ENCODE results near the gene DCAKD.
"Not testable (repeated sequence)": the region's sequence is repeated elsewhere in the genome, so short reads cannot be mapped to it uniquely, and the experiment has no call there.

The DCAKD gene

DNA sequence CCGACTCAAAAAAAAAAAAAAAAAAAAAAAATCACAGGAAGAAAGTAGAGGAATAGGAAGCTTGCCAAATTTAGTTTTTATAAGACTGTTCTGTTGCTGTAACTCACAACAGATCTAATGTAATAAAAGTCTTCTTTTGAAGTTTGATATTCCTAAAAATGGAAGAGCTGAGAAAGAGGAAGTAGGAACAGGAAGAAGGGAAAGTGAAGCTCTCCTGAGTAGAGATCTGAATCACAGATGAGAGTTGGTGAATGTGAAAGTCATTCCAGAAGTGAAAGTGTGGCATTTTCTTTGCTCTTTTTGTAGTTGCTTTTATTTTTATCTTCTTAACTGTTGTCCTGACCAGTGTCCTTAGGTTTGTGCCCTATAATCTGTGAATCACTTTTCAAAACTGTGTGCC is 11.8 kb upstream of the DCAKD start:
- peak; percentile 20 for DNase-seq

DNA sequence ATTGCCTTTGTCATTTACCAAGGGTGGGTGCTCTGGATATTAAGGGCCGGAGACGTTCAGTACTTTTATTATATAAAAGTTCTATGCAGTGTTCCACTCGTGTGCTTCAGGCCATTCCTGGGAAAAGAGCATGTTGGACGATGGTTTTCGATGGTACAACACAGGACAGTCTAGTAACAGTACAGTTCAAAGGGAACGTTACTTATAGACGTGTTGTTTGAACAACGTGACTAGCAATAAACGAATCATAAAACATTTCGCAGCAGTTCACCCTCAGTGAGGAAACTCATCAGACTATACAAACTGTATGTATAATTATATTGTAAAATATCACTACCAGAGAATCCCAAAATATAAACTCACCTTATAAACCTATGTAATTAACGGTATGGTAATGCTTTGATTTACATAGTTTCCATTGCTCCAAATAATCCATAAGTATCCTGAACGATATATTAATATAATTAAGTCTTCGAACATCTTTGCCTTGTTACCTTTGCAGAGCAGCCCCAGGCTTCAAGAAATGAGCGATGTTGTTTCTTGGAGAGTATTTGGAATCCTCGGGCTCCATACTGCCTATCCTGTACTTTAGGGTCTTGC is 10.3 kb upstream of the DCAKD start:
- DNase-seq: no peak

DNA sequence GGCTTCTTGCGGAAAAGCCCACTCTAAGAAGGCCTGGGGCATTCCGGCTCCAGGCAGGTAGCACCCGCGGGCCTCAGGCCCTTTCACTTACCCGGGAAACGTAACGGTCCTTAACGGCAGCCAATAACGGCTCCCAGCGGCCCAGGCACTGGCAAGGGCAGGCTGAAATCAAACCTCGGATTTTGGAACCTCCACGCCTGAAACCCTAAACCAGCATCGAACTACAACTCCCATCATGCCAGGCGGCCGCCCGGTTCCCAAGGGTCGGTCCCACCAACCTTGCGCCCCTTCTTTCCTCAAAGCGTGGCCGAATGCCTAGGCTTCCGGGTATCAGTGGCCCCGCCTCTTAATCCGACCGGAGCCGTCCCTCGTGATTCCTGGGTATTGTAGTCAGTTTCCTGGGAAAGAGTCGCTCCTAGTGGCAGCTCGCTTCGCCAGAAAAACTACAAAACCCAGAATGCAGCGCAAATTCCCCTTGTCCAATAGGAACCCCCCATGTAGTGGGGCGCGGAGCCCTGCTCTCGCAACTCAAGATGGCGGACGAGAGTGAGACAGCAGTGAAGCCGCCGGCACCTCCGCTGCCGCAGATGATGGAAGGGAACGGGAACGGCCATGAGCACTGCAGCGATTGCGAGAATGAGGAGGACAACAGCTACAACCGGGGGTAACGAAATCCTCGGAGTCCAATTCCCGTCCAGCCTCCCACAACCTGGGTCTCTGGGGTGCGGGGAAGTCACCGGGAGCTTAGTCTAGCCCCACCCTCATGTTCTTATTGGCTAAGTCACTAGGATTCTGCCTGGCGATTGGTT is 9.6 kb upstream of the DCAKD start, which contains the start of gene NMT1:
Gene NMT1, plus strand, starts transcription at position 521 of the 809 bp plus-strand sequence. Its CDS starts 13 bp downstream, at position 534.
- peak; percentile 100 for DNase-seq

DNA sequence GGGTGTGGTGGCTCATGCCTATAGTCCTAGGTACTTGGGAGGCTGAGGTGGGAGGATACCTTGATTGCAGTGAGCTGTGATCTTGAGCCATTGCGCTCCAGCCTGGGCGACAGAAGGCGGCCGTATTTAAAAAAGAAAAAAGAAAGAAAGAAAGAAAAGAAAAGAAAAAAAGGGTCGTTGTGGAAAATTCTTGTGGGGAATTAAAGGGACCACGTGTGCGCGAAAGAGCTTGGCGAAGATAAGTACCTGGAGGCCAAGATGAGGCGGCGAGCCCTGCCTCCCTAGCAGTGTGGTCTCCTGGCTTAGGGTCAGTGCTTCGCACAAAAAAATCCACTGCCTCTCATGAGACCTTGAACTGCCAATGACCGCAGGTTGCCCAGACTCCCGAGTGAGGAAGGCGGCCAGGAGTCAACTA is 9.0 kb upstream of the DCAKD start:
- no peak for DNase-seq

DNA sequence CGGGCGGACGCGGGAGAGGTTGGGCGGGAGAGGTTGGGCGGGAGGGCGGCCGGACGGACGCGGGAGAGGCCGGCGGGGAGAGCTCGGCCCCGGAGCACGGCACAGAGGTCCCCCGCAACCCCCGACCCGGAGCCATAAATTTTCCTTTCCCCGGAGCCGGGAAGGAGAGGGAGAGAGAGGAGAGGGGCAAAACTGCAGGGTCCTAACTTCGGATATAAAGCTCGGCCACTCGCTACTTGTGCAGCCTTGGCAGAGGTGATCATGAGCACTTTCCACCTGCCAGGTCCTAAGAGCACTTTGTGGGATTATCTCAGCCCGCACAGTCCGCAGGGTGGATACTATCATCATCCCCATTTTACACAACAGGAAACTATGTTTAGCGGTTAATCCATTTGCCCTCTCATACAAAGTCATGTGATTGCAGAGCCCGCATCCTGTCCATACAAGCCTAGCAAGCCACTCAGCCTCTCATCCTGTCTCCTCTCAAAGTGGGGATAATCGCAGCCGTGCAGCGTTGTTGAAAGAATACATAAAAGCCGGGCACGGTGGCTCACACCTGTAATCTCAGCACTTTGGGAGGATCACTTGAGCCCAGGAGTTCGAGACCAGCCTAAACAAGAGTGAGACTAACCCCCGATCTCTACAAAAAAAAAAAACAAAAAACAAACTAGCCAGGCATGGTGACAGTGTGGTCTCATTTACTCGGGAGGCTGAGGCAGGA is 780 bp upstream of the DCAKD start:
- peak; percentile 84 for DNase-seq

DNA sequence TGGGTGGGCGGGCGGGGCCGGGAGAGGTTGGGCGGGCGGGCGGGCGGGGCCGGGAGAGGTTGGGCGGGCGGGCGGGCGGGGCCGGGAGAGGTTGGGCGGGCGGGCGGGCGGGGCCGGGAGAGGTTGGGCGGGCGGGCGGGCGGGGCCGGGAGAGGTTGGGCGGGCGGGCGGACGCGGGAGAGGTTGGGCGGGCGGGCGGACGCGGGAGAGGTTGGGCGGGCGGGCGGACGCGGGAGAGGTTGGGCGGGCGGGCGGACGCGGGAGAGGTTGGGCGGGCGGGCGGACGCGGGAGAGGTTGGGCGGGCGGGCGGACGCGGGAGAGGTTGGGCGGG is 254 bp upstream of the DCAKD start:
- not testable (repeated sequence) for DNase-seq

DNA sequence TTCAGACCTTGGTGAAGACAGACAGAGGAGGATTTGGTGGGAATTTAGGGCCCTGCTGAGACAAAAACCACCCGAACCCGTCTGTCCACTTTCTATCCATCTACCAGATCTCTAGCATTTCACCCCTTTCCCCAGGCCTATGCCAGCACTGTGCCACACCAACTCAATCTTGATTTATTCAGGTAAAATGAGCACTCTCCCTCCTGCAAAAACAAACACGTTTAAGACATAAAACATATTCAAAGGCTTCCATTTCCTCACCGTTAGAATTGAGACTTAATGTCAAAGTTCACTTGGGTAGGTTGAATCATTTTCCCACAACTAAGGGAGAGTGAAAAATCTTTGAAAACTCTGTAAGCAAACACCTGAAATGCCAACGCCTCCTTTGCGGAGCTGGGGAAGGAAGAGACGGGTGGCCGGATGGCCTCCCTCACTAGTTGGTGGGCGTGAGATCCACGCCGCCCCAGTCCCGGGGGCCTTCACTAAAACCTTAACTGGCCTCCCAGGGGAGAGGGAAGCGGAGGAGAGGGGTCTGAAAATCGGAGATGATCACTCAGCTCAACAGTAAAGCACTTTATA is 862 bp downstream of the DCAKD start:
- DNase-seq: peak; percentile 58

DNA sequence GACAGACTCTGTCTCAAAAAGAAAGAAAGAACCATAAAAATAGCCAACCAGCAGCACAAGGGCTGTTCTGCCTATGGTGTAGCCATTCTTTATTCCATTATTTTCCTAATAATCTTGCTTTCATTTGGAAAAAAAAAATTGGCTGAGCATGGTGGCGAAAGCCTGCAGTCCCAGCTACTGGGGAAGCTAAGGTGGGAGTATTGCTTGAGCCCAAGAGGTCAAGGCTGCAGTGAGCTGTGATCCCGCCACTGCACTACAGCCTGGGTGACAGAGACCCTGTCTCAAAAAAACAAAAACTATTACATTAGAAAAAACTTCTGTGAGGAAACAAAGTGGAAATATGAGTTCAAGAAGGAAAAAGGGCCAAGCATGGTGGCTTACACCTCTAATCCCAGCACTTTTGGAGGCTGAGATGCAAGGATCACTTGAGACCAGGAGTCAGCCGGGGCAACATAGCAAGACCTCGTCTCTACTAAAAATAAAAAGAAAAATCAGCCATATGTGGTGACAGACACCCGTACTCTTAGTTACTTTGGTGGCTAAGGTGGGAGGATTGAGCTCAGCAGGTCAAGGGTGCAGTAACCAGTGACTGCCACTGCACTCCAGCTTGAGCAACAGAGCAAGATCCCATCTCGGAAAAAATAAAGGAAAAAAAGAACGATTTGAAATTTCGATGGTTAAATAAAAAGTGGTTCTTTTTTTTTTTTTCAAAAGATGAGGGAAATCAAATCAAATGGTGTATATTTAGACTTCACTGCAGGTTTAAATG is 2.5 kb downstream of the DCAKD start:
- DNase-seq: peak; percentile 28

DNA sequence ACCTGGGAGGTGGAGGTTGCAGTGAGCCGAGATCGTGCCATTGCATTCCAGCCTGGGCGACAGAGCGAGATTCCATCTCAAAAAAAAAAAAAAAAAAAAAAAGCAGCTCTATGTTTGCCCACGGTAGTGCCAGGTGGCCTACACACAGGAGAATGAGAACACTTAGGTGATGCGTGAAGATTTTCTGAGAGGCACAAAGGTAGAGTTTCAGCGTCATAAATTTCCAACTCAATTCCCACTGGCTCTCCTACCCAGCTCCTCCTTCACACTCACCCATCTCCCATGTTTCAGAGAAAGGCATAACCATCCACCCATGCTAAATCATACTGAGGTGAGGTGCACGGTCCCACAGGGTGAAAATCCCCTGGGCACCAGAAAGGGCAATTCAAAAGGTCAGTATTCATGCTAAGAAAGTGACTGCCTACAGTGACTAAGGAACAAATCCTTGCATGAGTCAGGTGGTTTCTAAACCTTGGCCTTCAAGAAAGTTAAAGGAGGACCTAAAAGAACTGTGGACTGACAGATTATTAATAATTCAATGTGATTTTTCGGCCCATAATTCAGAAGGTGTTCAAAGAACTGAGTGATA is 4.8 kb downstream of the DCAKD start:
- no peak for DNase-seq

DNA sequence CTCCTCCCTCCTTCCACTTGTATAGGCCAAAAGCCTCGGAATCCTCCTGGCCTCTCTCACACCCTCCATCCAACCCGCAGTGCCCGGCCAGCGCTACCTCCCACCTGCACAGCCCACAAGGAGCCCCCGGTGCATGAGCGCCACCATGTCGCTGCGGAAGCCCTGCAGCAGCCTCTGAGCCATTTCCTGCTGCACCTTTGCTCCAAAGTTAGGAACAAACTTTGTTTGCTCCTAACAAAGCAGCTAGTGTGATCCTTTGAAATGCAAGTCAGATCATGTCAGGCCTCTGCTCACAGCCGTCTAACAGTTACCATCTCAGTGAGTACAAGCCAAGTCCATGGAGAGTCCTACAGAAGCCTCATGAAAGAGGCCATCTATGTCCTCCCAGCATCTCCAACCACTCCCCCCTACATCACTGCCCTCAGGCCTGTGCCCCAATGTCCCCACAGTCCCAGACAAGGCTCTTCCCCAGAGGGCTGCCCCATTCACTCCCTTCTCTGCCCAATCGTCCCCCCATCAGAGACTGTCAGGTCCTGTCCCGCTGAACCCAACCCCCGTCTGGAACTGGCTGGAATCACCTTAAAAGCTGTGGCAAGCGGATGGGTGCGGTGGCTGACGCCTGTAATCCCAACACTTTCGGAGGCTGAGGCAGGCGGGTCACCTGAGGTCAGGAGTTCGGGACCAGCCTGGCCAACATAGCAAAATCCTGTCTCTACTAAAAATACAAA is 7.5 kb downstream of the DCAKD start:
- no peak for DNase-seq

DNA sequence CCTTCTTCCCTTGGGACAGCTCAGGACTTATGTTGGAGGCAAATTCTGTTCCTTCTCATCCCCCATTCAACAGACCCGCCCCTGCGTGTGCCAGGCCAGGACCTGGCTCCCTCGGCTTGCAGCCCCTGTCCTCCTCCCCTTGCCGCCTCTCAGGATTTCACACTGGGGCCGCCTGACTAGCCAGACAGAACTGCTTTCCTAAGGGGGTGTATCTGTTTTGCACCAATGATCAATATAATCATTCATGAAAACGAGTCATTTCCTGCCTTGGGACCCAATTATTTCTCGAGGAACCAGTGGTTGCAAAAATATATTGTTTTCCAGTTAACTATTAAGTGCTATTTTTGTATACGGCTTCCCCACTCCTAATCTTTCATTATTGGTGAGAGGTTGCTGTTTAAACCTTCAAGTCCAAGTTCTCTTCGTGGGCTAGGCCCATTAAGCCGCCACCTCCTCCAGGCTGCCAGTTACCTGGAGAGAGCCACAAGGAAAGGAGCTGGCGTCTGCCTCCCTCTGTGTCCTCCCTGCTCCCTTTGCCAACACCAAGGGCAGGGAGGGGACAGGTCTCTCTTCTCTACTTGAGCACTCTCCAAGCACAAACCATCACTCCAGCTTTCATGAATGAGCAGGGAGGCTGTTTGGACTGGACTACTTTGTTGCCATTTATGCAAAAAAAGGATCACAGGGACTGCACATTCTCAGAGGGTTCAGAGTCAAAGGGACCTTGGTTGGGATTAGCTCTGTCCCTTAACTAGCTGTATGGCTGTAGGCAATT is 8.9 kb downstream of the DCAKD start:
- DNase-seq: no peak

DNA sequence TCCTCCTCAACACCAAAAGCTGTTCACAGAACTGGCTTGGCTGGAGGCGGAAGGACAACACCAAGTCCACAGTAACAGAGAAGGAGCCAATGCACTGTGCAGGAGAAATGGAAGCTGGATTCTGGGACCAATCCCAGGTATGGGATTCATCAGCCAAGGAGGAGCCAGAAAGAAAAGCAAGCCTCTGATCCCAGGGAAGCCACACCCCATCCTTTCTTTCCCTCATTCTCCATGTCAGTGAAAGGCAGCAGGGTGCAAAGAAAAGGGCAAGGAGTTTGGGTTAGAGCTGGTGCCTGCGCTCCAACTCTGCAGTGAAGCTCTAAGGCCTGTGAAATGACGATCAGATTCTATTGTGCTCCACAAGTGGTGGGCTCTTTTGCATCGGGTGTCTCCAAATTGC is 11.0 kb downstream of the DCAKD start:
- DNase-seq: no peak

DNA sequence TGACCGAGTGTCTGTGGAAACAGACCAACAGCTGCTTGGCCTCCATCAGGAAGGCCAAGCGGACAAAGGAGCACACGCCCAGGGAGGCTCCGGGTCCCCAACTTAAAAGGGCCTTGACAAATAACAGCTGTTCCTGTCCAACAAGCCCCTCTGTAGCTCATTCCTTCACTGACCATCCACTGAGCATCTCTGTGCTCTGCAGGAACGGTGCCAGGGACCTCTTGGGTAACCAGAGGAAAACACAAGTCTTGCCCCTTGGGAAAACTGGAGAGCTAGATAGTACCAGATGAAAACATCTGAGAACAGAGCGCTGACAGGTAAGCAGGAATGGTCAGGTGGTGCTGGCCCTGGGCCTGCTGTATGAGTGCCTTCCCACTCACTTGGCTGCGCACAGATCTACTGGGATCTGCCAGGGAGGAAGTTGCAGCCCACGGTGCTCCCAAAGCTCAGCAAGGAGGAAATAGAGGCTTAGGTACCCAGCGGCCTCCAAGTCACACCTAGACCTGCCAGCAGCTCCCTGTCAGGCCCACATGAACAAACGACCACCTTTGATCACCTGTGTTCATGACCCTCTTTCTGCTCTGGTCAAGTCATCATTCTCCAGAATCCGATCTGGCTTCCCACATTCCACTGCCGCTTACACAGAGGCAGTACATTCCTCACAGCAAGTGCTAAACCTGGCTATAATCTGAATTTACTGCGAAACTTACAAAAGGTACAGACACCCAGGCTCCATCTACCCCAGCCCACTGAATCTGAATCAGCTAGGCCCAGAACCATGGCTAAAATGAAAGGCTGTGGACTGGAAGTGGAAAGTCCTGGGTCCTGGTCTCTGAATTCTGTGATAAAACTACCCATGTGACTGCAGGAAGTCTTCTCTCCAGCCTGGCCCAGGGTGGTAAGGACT is 12.5 kb downstream of the DCAKD start:
- DNase-seq: no peak

DNA sequence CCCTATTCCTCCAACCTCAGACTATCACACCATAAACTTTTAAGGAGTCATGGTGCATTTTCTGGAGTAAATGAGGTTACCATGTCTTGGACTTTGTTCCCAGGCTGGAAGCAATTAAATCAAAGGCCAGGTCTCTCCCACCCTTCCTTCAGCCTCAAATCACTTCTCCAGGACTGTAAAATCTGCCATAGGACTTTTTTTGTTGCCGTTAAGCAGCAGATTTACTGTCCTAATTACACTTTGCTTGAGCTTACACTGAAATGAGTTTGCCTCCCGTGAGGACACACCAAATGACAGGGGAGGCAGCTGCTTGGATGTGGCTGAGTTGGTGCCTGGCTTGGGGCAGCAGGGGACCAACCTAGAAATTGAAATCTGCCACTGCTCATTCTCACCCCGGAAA is 14.7 kb downstream of the DCAKD start:
- DNase-seq: no peak

DNA sequence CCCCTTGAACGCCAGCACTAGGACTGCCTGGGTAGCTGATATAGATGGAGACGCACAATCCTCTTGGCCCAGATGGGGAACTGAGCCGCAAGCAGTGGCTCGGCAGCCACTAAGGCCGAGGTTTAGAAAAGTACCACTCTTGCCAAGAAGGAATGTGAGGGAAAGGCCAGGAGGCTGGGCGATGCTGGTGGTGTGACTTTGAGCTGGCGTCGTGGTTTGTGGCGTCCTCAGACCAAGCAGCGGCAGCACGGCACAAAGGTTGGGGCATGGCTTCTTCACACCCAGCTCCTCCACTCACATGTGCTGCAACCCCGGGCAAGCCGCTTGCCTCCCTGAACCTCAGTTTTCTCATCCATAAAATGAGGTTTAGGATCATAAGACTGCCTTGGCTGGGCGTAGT is 15.6 kb downstream of the DCAKD start:
- DNase-seq: no peak

DNA sequence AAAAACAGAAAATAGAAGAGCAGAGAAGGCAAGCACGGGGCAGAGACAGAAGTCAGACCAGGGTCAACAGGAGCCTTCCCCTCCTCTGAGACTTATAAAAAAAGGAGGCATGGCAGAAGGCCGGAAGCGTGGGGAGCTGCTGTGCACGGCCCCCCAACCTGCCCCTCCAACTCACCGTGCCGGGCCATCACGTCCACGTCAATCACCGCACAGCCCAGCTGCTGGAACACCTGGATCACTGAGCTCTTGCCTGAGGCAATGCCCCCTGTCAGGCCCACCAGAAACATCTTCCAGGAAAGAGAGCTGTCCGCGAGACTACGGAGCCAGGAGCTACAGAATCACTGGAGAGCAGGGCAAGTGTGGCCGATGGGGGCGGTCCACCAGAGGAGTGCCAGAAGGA is 16.8 kb downstream of the DCAKD start:
- DNase-seq: no peak

DNA sequence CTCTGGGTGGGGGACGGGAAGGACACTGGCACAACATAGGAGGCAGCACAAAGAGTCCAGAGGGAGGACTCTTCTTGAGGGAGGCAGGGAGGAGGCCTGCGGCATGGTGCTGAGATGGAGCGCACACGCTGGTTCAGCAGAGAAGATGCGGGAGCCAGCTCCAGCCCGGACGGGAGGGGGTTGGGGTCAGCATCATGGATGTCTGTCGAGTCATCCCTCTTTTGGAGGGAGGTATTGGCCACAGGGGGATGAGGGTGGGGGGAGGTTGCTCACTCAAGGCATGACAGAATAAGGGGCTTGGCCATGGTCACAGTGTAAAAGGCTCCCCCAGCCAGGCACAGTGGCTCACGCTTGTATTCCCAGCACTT is 19.3 kb downstream of the DCAKD start:
- no peak for DNase-seq

DNA sequence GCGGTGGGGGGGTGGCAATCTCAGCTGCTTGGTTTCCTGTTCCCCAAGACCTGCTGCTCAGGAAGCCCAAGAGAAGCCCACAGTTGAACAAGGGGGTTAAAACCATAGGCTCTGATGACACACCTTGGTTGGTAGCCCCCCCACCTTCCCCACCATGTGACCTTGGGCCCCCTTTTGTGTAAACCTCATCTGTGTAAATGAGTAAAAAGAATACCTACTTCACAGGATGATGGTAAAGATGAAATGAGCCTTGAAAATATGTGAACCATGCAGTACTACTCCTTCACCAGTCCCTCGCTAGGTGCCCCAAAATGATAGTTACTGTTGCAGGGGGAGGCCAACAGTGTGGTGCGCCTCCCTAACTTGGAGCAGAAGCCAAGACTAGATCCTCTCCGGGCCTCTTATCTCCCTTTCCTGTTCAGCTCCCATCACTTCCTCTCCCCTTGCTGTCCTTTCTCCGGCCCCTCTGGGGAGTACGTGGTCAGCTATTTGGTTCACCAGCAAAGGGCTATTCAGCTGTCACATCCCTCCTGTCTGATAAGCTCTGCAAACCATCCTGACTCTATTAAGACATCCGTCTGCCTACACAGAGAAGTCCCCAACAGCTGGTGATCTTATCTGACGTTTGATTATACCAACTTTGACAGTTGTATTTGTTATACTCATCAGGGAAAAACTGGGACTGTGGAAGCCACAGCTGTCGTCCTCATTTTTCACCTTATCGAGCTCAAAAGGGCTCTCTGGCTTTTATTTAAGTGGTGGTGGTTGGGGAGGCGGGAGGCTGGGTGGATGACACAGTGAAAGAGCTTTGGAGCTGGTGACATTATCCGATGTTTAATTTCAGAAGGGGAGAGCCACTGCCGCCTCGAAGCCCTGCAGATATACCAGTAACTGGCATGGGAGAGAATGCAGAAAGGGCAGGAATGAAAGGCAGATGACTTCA is 19.9 kb downstream of the DCAKD start:
- peak; percentile 75 for DNase-seq

DNA sequence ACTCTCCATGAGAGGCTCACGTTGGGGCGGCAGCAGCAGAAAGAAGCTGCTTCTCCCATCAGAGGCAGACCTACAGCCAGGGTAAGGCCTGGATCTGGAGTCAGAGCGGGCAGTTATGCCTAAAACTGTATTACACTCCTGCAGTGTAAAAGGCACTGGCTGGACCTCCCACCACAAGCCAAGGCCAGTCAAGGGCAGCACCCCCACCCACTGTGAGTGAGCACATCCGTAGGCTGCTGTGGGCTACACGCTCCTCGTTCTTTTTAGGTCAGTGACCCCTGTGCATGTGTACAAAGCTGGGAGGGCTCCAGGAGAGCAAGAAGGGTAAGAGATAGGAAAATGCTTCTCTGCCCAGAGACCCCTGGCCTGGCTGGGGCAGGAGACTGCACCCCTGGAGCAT is 20.7 kb downstream of the DCAKD start:
- DNase-seq: no peak
